ENCODE measurements around the gene TMEM150B. TPM values are rescaled to one million over a fixed set of nuclear protein-coding genes. Genes with fewer than 3 reads are reported as not detected.

TMEM150B gene
- total and polyA plus RNA-seq, 2 of the 13 experiments (the other 11 are each of a cell fraction or from before 2014, with no cell fraction given) = 1.3 to 1.8 TPM

- TF ChIP-seq ZNF275 (CRISPR knock-in tag; IDR thresholded peaks at IDR 0.05; ENCODE audit: borderline replicate concordance) = peak; percentile 75; the same call in 1 of the 2 replicates
- TF ChIP-seq NFATC3 (CRISPR knock-in tag; IDR thresholded peaks at IDR 0.05) = no peak
- no peak for TF ChIP-seq DBP (CRISPR knock-in tag; IDR thresholded peaks at IDR 0.05; ENCODE audit: not compliant biosample characterization)
- TF ChIP-seq SALL2 (CRISPR knock-in tag; IDR thresholded peaks at IDR 0.05) = 0 out of 2 replicates have a peak, but pooled peaks have one; percentile 25
- no peak for TF ChIP-seq ZBTB38 (CRISPR knock-in tag; IDR thresholded peaks at IDR 0.05)
- no peak for TF ChIP-seq ZBTB1 (CRISPR knock-in tag; IDR thresholded peaks at IDR 0.05; ENCODE audit: borderline replicate concordance)
- no peak for TF ChIP-seq MAFF (IDR thresholded peaks at IDR 0.05; ENCODE audit: low read depth, low read length)
- no peak for TF ChIP-seq NFIB (CRISPR knock-in tag; IDR thresholded peaks at IDR 0.05; ENCODE audit: borderline replicate concordance)
- no peak for TF ChIP-seq MED8 (CRISPR knock-in tag; IDR thresholded peaks at IDR 0.05; ENCODE audit: insufficient replicate concordance)
- no peak for TF ChIP-seq KIAA2018 (CRISPR knock-in tag; IDR thresholded peaks at IDR 0.05; ENCODE audit: borderline replicate concordance)
- no peak for TF ChIP-seq MTA1 (CRISPR knock-in tag; IDR thresholded peaks at IDR 0.05; ENCODE audit: borderline replicate concordance)
- TF ChIP-seq ZNF879 (CRISPR knock-in tag; IDR thresholded peaks at IDR 0.05) = no peak
- TF ChIP-seq HNRNPK (IDR thresholded peaks at IDR 0.05; ENCODE audit: low read depth, low read length, poor library complexity, severe bottlenecking) = peak; percentile 69
- TF ChIP-seq SNAPC5 (CRISPR knock-in tag; IDR thresholded peaks at IDR 0.05; ENCODE audit: borderline replicate concordance) = no peak
- TF ChIP-seq ZNF224 (CRISPR knock-in tag; IDR thresholded peaks at IDR 0.05) = no peak
- TF ChIP-seq ESRRA (CRISPR knock-in tag; IDR thresholded peaks at IDR 0.05; ENCODE audit: low read depth) = no peak; the same call in 1 of the 2 replicates
- TF ChIP-seq NR3C1 (CRISPR knock-in tag; IDR thresholded peaks at IDR 0.05) = no peak
- no peak for TF ChIP-seq ZNF816 (CRISPR knock-in tag; IDR thresholded peaks at IDR 0.05; ENCODE audit: borderline replicate concordance)
Observed at GRCh38 chr19:55279770-55280643, 45.1 kb downstream of the TMEM150B start, which contains the start of gene HSPBP1 (continued).

Data from HepG2 (cell line).